Measurements from ENCODE around the gene LAMA2.

GRCh38 chr6:129364037-129364436 lies 481.1 kb downstream of the LAMA2 start:
- no peak for TF ChIP-seq CTCF (conservative IDR thresholded peaks at IDR 0.05 in 1 of 2, IDR thresholded peaks at IDR 0.05 in 1 of 2; ENCODE audit: low read depth in 1 of 2, low read length in 2 of 2)
- TF ChIP-seq EZH2 (IDR thresholded peaks at IDR 0.05; ENCODE audit: low read length, missing control alignments), result no peak

Data from fibroblast of lung (primary cell).